ENCODE results near the gene CD101. TPM values are rescaled to one million over a fixed set of nuclear protein-coding genes. Genes with fewer than 3 reads are reported as not detected.

The CD101 gene
- total RNA-seq, 1 donor from 2014 or later: 0.74 TPM

DNA sequence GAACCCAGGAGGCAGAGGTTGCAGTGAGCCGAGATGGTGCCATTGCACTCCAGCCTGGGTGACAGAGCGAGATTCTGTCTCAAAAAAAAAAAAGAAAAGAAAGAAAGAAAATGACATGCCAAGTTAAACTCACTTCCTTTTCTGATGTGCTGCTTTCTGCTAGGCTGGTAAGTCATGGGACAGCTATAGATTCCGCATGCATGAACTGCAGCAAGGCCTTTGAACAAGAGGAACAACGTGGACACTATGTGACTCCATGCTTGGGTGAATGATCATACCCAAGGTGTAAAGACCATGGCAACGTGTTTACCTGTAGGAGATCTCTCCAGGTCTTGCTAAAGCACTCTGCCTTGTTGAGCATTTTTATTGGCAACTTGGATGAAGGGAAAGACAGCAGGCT lies 48.3 kb downstream of the CD101 start:
- Histone ChIP-seq H3K27ac (replicated peaks) (no peak overlapping the region), H3K36me3 (no peaks in the 10 kb centered on the region), H3K4me1 (peaks cover 4% of the 10 kb centered on the region), H3K4me3 (no peak overlapping the region), H3K9me3 (replicated peaks) (no peaks in the 10 kb centered on the region), H3K27me3 (ENCODE audit: low read depth) (no peaks in the 10 kb centered on the region)
- intact Hi-C loops (cut with micrococcal nuclease): no loop called here
- DNase-seq: no peak
- TF ChIP-seq, protein P1, sequence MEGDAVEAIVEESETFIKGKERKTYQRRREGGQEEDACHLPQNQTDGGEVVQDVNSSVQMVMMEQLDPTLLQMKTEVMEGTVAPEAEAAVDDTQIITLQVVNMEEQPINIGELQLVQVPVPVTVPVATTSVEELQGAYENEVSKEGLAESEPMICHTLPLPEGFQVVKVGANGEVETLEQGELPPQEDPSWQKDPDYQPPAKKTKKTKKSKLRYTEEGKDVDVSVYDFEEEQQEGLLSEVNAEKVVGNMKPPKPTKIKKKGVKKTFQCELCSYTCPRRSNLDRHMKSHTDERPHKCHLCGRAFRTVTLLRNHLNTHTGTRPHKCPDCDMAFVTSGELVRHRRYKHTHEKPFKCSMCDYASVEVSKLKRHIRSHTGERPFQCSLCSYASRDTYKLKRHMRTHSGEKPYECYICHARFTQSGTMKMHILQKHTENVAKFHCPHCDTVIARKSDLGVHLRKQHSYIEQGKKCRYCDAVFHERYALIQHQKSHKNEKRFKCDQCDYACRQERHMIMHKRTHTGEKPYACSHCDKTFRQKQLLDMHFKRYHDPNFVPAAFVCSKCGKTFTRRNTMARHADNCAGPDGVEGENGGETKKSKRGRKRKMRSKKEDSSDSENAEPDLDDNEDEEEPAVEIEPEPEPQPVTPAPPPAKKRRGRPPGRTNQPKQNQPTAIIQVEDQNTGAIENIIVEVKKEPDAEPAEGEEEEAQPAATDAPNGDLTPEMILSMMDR (IDR thresholded peaks at IDR 0.05; ENCODE audit: borderline replicate concordance): no peak

DNA sequence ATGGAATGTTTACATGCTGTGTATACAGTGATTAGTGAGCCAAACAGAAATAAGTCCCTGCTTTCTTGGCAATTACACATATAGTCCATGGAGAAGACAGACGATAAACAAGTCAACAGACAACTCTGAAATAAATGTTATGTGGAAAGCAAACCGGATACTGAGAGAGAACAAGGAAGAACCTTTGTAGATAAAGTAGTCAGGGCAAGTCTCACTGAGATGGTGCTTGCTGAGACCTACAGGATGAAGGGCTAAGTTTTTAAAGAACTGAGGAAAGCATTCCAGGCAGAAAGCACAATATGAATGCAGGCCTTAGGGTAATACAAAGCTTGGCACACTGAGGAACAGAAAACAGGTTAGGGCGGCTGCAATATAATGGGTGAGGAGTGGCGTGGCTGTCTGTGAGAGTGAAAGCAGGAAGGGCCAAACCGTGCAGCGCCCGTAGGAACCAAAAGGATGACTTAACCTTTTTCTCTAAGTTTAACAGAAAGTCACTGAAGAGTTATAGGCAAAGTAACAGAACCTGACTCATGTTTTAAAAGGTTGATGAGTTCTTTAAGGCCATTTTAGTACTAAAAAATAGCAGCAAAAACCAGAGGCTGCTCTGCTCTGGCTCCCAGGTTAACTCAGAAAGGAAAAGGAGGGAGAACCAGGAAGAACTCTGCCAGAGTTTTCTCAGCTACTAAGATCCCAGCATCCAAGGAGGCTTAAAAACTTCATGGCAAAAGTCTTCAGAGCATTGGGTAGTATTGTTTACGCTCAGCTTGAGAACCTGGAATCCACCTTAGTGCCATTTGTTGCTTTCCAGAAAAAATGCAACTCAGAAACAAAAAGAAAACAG lies 49.9 kb downstream of the CD101 start:
- Histone ChIP-seq H3K4me1 (peaks cover 4% of the 10 kb centered on the region), H3K27me3 (ENCODE audit: low read depth) (no peaks in the 10 kb centered on the region), H3K4me3 (peak overlapping the region; percentile 43), H3K27ac (replicated peaks) (peak overlapping the region; percentile 50), H3K36me3 (no peaks in the 10 kb centered on the region), H3K9me3 (replicated peaks) (no peaks in the 10 kb centered on the region)
- TF ChIP-seq, protein P1 (IDR thresholded peaks at IDR 0.05; ENCODE audit: borderline replicate concordance): no peak
- DNase-seq: no peak
- intact Hi-C loops (cut with micrococcal nuclease): no loop called here

DNA sequence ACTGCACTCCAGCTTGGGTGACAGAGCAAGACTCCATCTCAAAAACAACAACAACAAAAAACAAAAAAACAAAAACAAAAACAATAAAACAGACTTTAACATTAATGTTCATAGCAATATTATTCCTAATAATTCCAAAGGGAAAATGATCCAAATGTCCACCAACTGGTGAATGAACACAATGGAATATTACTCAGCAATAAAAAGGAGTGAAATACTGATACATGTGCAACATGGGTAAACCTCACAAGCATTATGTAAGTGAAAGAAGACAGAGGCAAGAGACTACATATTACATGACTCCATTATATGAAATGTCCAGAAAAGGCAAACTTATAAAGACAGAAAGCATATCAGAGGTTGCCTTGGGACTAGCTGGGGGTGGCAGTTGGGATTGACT lies 52.5 kb downstream of the CD101 start:
- DNase-seq: no peak
- intact Hi-C loops (cut with micrococcal nuclease): no loop called here
- no peak overlapping the region for H3K27ac ChIP-seq (replicated peaks)

DNA sequence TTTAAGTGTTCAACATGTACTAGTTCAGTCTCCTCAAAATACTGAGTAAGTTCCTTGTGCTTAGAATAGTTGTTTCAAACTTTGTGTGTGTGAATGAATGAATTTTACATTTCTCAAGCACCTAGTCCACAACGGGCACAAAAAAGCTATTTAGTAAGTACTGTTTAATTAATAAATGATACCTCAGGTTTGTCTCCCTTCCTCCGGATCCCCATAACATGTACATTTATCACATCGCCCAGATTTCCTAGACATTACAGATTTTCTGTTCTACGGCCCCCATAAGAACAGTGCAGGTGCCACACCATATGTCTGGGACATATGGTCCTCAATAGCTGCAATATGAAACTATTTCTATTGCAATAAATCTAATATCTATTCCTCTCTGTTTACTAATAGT lies 57.2 kb downstream of the CD101 start:
- H3K9me3 ChIP-seq (replicated peaks): no peaks in the 10 kb centered on the region
- peak overlapping the region; percentile 81 for H3K4me3 ChIP-seq
- TF ChIP-seq, protein P1 (IDR thresholded peaks at IDR 0.05; ENCODE audit: borderline replicate concordance): no peak
- intact Hi-C loops (cut with micrococcal nuclease): loop anchor here (5.0 kb wide), 3 partner anchors 207 to 337 kb away; no protein-coding TSS in a partner anchor
- H3K27me3 ChIP-seq (ENCODE audit: low read depth): no peaks in the 10 kb centered on the region
- no peaks in the 10 kb centered on the region for H3K36me3 ChIP-seq
- peaks cover 20% of the 10 kb centered on the region for H3K4me1 ChIP-seq
- H3K27ac ChIP-seq (replicated peaks): no peak overlapping the region
- DNase-seq: no peak

More for the DNA sequence above, 52.5 kb downstream of the CD101 start:
- Histone ChIP-seq H3K4me1 (peaks cover 7% of the 10 kb centered on the region), H3K9me3 (replicated peaks) (no peaks in the 10 kb centered on the region), H3K27me3 (ENCODE audit: low read depth) (no peaks in the 10 kb centered on the region), H3K4me3 (no peak overlapping the region), H3K36me3 (no peaks in the 10 kb centered on the region)
- TF ChIP-seq, protein P1 (IDR thresholded peaks at IDR 0.05; ENCODE audit: borderline replicate concordance): no peak

DNA sequence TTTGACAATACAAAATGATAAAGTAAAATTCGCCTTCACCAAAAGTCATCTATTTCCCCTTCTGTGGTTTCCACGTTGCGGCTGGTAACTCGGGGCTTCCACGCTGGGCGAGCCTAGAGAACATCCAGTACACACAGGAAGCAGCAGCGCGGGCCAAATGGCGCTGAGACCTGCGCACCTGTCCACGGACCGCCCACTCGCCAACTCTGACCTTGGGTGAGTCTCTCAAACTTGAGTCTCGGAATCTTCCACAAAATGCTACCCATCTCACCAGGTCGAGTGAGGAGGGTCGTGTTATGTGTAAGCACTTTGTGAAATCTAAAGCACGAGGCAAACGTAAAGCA lies 57.7 kb downstream of the CD101 start:
- peak overlapping the region; percentile 81 for H3K4me3 ChIP-seq
- H3K9me3 ChIP-seq (replicated peaks): no peaks in the 10 kb centered on the region
- DNase-seq: no peak
- TF ChIP-seq, protein P1 (IDR thresholded peaks at IDR 0.05; ENCODE audit: borderline replicate concordance): no peak
- intact Hi-C loops (cut with micrococcal nuclease): loop anchor here (5.0 kb wide), 3 partner anchors 207 to 337 kb away; no protein-coding TSS in a partner anchor
- H3K4me1 ChIP-seq: peaks cover 20% of the 10 kb centered on the region
- H3K27ac ChIP-seq (replicated peaks): no peak overlapping the region
- no peaks in the 10 kb centered on the region for H3K27me3 ChIP-seq (ENCODE audit: low read depth)
- no peaks in the 10 kb centered on the region for H3K36me3 ChIP-seq

Data from left ventricle myocardium inferior (tissue), 1 donor.